SK-N-SH (cell line): Measurements from ENCODE around the gene SPRED2. TPM values are rescaled to one million over a fixed set of nuclear protein-coding genes. Genes with fewer than 3 reads are reported as not detected.

Experiments used
- CTCF ChIA-PET: fragments of 300-600, 350-600 bp; formaldehyde crosslinking; extraction: SDS; loops from one replicate; lab custom pipeline; 2021; lab: Yijun Ruan, JAX
- POLR2A ChIA-PET: fragments of 350-600 bp; sonication (Branson Sonifier 250); formaldehyde crosslinking; extraction: SDS; loops from one replicate; lab custom pipeline; 2020; ENCODE audit warnings: antibody characterized with exemption, inconsistent platforms; lab: Yijun Ruan, JAX
- DNase-seq: peaks from one replicate; pipeline ENCODE4 v3.0.0; 2012
- H2AFZ ChIP-seq: fragments of 200-600 bp; sonication (generic); 2 replicates; pipeline ENCODE4 v1.8.1; 2016; ENCODE audit warnings: antibody characterized with exemption, mild to moderate bottlenecking, low read depth
- H3F3A ChIP-seq: fragments of 200-600 bp; sonication (generic); replicated peaks from 2 replicates; pipeline ENCODE3; 2016; ENCODE audit warnings: antibody characterized with exemption, mild to moderate bottlenecking; ENCODE audit not compliant: insufficient read depth
- H3K27ac ChIP-seq, 2 experiments: fragments of 200-500 bp in 1 of 2; fragments of 200-600 bp in 1 of 2; sonication (Bioruptor generic) in 1 of 2; sonication (generic), shearing (Covaris generic) in 1 of 2; 2 replicates each; pipeline versions ENCODE4 v1.5.1 to v1.6.1; 2014 to 2016; ENCODE audit warnings: low read depth in 2 of 2, inconsistent platforms in 1 of 2, low read length in 1 of 2, mild to moderate bottlenecking in 1 of 2, mixed read lengths in 1 of 2
- H3K27me3 ChIP-seq: fragments of 200-600 bp; sonication (generic), shearing (Covaris generic); 2 replicates; pipeline ENCODE4 v1.6.1; 2016; ENCODE audit warnings: mixed run types; ENCODE audit not compliant: insufficient read depth
- H3K36me3 ChIP-seq, 2 experiments: fragments of 200-500 bp in 1 of 2; fragments of 200-600 bp in 1 of 2; sonication (Bioruptor generic) in 1 of 2; sonication (generic) in 1 of 2; replicated peaks in 1 of 2; 2 replicates each; pipeline versions ENCODE3 to v1.5.1; 2014 to 2016; ENCODE audit warnings: low read length in 1 of 2, mild to moderate bottlenecking in 1 of 2; ENCODE audit not compliant: insufficient read depth in 2 of 2, control insufficient read depth in 1 of 2
- H3K4me1 ChIP-seq, 2 experiments: fragments of 200-500 bp in 1 of 2; fragments of 200-600 bp in 1 of 2; sonication (Bioruptor generic) in 1 of 2; sonication (generic), shearing (Covaris generic) in 1 of 2; 2 replicates each; pipeline versions ENCODE4 v1.5.1 to v1.6.1; 2014 to 2016; ENCODE audit warnings: low read depth in 1 of 2, low read length in 1 of 2, mixed run types in 1 of 2; ENCODE audit not compliant: insufficient read depth in 2 of 2, control insufficient read depth in 1 of 2
- H3K4me2 ChIP-seq: fragments of 200-600 bp; sonication (generic), shearing (Covaris generic); 2 replicates; pipeline ENCODE4 v1.6.1; 2017; ENCODE audit warnings: mixed run types
- H3K4me3 ChIP-seq, 2 experiments: fragments of 200-500 bp in 1 of 2; fragments of 200-600 bp in 1 of 2; sonication (Bioruptor generic) in 1 of 2; sonication (generic), shearing (Covaris generic) in 1 of 2; 2 replicates each; pipeline versions ENCODE4 v1.5.1 to v1.8.1; 2014 to 2016; ENCODE audit warnings: low read depth in 2 of 2, inconsistent platforms in 1 of 2, low read length in 1 of 2, mild to moderate bottlenecking in 1 of 2, mixed read lengths in 1 of 2, moderate library complexity in 1 of 2
- H3K79me2 ChIP-seq: fragments of 200-600 bp; sonication (generic); 2 replicates; pipeline ENCODE4 v1.8.1; 2017; ENCODE audit warnings: mild to moderate bottlenecking; ENCODE audit not compliant: insufficient read depth
- H3K9ac ChIP-seq: fragments of 200-600 bp; sonication (generic); 2 replicates; pipeline ENCODE4 v1.6.1; 2017; ENCODE audit warnings: mixed run types
- H3K9me2 ChIP-seq: fragments of 200-600 bp; sonication (generic); 2 replicates; pipeline ENCODE4 v1.6.1; 2017; ENCODE audit warnings: mixed run types
- H3K9me3 ChIP-seq: fragments of 200-600 bp; sonication (generic); 2 replicates; pipeline ENCODE4 v1.6.1; 2017; ENCODE audit warnings: mixed run types, mild to moderate bottlenecking, moderate library complexity
- H4K20me1 ChIP-seq: fragments of 200-600 bp; sonication (generic); 2 replicates; pipeline ENCODE4 v1.6.1; 2017; ENCODE audit warnings: mild to moderate bottlenecking, mixed run types; ENCODE audit not compliant: insufficient read depth
- CHD2 ChIP-seq: fragments of 150-350 bp; IDR thresholded peaks from 2 replicates; pipeline ENCODE4 v1.6.1; 2018; ENCODE audit warnings: low read length; ENCODE audit not compliant: partially characterized antibody
- ELF1 ChIP-seq: IDR thresholded peaks from 2 replicates; pipeline ENCODE4 v1.4.0; 2012
- EP300 ChIP-seq, 2 experiments: IDR thresholded peaks; 2 replicates each; pipeline versions ENCODE4 v1.4.0 to v1.6.1; 2012; ENCODE audit warnings: borderline replicate concordance in 1 of 2, low read depth in 1 of 2, low read length in 1 of 2
- EZH2phosphoT487 ChIP-seq: fragments of 200-600 bp; sonication (generic); IDR thresholded peaks from 2 replicates; pipeline ENCODE4 v1.6.1; 2017; ENCODE audit warnings: low read depth, mixed run types, mild to moderate bottlenecking, antibody characterized with exemption, moderate library complexity, borderline replicate concordance
- FOSL2 ChIP-seq: IDR thresholded peaks from 2 replicates; pipeline ENCODE4 v1.4.0; 2012; ENCODE audit warnings: low read depth, mild to moderate bottlenecking, moderate library complexity, borderline replicate concordance
- NFIC ChIP-seq: IDR thresholded peaks from 2 replicates; pipeline ENCODE4 v1.4.0; 2012; ENCODE audit warnings: borderline replicate concordance
- NRF1 ChIP-seq: IDR thresholded peaks from 2 replicates; pipeline ENCODE4 v1.6.1; 2012; ENCODE audit warnings: low read depth, mild to moderate bottlenecking, low read length
- RCOR1 ChIP-seq: fragments of 150-350 bp; IDR thresholded peaks from 2 replicates; pipeline ENCODE4 v1.6.1; 2017; ENCODE audit warnings: antibody characterized with exemption, low read length
- RFX5 ChIP-seq: IDR thresholded peaks from 2 replicates; pipeline ENCODE4 v1.6.1; 2012; ENCODE audit warnings: mild to moderate bottlenecking, improper control_type of control experiment, low read length
- SIN3A ChIP-seq: IDR thresholded peaks from 2 replicates; pipeline ENCODE4 v1.6.1; 2012; ENCODE audit warnings: low read depth, mild to moderate bottlenecking, low read length, moderate library complexity, borderline replicate concordance
- WGBS: methylation state at CpG from one replicate; pipeline ENCODE4 v1.1.6; 2017; ENCODE audit warnings: low lambda C conversion rate; 5-methylcytosine and 5-hydroxymethylcytosine counted together
- polyA plus RNA-seq, 3 experiments: library from polyadenylated mRNA; depleted of rRNA; stranded (reverse); fragments of >200 nt; gene quantifications; 2 replicates each; pipeline ENCODE4 v1.2.3, GENCODE V29; 2012
- TF ChIP-seq, protein P1 (sequence below): IDR thresholded peaks from 2 replicates; pipeline ENCODE4 v1.4.0; 2012; ENCODE audit warnings: low read depth
- TF ChIP-seq, protein P2 (sequence below): fragments of 150-350 bp; IDR thresholded peaks from 2 replicates; pipeline ENCODE4 v1.6.1; 2017; ENCODE audit warnings: antibody characterized with exemption, low read length, low read depth, borderline replicate concordance
- TF ChIP-seq, protein P3 (sequence below): IDR thresholded peaks from 2 replicates; pipeline ENCODE4 v1.6.1; 2012; ENCODE audit warnings: mild to moderate bottlenecking, low read depth, low read length, moderate library complexity
- TF ChIP-seq, protein P4 (sequence below): IDR thresholded peaks from 2 replicates; pipeline ENCODE4; 2012
- TF ChIP-seq, protein P5 (sequence below): fragments of 200-600 bp; sonication (generic); IDR thresholded peaks from 2 replicates; pipeline ENCODE4 v1.6.1; 2017; ENCODE audit warnings: antibody characterized with exemption, mild to moderate bottlenecking, moderate library complexity

Gene SPRED2
- polyA plus RNA-seq, 1 of the 3 experiments (the other 2 are of a cell fraction) = 21.9 TPM

DNA sequence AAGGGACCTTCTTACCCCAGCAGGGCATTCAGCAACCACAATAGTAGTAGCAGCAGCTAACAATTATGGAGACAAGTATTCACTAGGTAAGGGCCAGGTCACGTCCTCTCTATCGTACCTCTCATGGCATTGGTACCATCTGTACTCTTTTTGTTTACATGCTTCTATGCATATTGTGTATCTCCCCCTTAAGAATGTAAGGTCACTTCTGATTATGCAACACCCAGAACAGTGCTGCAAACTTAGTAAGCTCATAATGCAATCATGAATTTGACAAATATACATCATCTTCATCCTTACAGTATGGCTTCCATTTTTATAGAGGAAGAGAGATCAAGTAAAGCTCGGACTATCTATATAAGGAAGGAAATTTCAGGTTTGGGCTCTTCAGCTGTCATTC, 46.1 kb downstream of the SPRED2 start:
- TF ChIP-seq, protein P1, sequence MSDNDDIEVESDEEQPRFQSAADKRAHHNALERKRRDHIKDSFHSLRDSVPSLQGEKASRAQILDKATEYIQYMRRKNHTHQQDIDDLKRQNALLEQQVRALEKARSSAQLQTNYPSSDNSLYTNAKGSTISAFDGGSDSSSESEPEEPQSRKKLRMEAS = no peak
- TF ChIP-seq RCOR1 (no peak), CHD2 (no peak), SIN3A (no peak), ELF1 (no peak), EP300 (IDR thresholded peaks at IDR 0.05; ENCODE audit: borderline replicate concordance in 1 of 2, low read depth in 1 of 2, low read length in 1 of 2) (no peak), RFX5 (no peak), FOSL2 (no peak)
- TF ChIP-seq, protein P2, sequence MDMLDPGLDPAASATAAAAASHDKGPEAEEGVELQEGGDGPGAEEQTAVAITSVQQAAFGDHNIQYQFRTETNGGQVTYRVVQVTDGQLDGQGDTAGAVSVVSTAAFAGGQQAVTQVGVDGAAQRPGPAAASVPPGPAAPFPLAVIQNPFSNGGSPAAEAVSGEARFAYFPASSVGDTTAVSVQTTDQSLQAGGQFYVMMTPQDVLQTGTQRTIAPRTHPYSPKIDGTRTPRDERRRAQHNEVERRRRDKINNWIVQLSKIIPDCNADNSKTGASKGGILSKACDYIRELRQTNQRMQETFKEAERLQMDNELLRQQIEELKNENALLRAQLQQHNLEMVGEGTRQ = no peak
- TF ChIP-seq, all 33 proteins: peak for 0
- no peak for DNase-seq
- POLR2A ChIA-PET = no interaction called here

DNA sequence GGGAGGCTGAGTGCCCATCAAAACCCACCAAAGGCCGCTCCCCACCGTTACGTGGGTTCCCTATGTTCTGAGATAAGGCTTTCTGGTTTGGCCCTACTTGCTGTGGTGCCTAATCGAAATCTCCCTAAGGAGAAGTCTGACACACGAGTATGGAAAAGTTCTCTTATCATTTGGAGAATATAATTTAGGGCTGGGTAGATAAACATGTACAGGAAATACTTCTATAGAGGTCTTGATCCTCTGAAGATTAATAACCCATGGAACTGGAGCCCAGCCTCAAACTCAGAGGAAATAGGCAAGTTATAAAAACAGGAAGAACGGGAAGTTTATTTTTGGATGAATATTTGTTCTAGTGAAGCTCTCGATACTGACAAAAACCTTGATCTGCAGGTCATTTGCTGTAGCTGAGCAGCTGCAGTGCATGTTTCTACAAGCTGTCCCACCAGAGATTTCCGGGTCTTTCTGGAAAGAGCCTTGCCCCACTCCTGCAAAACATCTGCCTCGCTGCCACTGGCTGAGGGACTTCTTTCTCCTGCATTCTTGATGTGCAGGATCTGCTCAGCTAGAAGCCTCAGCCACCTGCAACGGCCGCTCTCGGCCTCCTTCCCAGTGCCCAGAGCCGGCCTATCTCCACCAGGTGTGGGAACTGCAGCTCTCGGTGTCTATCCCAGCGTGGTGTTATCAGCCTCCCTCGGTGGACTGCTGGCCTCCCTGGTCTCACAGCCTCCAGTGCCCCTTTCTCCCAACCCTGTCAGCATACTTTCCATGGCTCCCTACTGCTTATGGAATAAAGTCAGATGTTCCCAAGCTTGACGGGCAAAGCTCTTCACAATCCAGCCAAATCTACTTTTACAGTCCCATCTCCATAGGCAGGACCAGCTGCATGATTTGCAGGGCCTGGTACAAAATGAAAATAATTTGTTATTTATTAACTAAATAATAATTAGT, 48.6 kb downstream of the SPRED2 start:
- CTCF ChIA-PET = interaction anchor here (1.3 kb wide), 1 partner anchor 53 kb away, joined by 3 read pairs; no protein-coding TSS in a partner anchor
- 82% methylated on average over 10 of the region's 17 CpGs for WGBS
- H3K27me3 ChIP-seq = no peaks in the 10 kb centered on the region
- peak overlapping the region; percentile 61 for H3K4me2 ChIP-seq
- H3K36me3 ChIP-seq = no peaks in the 10 kb centered on the region
- no peak overlapping the region for H3K9ac ChIP-seq
- POLR2A ChIA-PET = interaction anchor here (0.6 kb wide), 1 partner anchor 1419 kb away, joined by 3 read pairs; no protein-coding TSS in a partner anchor
- H3K4me3 ChIP-seq = peak overlapping the region in 1 of 2 experiments; percentile 18; a peak in 1 of 4 replicates
- peaks cover 88% of the 10 kb centered on the region for H4K20me1 ChIP-seq
- H3K9me2 ChIP-seq = no peaks in the 10 kb centered on the region
- no peaks in the 10 kb centered on the region for H3K9me3 ChIP-seq
- peaks cover 92% of the 10 kb centered on the region for H3K79me2 ChIP-seq
- H3K27ac ChIP-seq = peak overlapping the region; percentile 53 to 75; a peak in 3 of 4 replicates
- H3F3A ChIP-seq = peaks cover 9% of the 10 kb centered on the region
- H2AFZ ChIP-seq = no peak overlapping the region
- peaks cover 23 to 31% of the 10 kb centered on the region in 2 experiments; a peak in 3 of 4 replicates for H3K4me1 ChIP-seq
- DNase-seq = no peak
- TF ChIP-seq, protein P3, sequence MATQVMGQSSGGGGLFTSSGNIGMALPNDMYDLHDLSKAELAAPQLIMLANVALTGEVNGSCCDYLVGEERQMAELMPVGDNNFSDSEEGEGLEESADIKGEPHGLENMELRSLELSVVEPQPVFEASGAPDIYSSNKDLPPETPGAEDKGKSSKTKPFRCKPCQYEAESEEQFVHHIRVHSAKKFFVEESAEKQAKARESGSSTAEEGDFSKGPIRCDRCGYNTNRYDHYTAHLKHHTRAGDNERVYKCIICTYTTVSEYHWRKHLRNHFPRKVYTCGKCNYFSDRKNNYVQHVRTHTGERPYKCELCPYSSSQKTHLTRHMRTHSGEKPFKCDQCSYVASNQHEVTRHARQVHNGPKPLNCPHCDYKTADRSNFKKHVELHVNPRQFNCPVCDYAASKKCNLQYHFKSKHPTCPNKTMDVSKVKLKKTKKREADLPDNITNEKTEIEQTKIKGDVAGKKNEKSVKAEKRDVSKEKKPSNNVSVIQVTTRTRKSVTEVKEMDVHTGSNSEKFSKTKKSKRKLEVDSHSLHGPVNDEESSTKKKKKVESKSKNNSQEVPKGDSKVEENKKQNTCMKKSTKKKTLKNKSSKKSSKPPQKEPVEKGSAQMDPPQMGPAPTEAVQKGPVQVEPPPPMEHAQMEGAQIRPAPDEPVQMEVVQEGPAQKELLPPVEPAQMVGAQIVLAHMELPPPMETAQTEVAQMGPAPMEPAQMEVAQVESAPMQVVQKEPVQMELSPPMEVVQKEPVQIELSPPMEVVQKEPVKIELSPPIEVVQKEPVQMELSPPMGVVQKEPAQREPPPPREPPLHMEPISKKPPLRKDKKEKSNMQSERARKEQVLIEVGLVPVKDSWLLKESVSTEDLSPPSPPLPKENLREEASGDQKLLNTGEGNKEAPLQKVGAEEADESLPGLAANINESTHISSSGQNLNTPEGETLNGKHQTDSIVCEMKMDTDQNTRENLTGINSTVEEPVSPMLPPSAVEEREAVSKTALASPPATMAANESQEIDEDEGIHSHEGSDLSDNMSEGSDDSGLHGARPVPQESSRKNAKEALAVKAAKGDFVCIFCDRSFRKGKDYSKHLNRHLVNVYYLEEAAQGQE = no peak
- TF ChIP-seq, protein P2 = no peak
- TF ChIP-seq ELF1 = no peak
- no peak for TF ChIP-seq EZH2phosphoT487
- TF ChIP-seq NFIC = no peak
- TF ChIP-seq, protein P4, sequence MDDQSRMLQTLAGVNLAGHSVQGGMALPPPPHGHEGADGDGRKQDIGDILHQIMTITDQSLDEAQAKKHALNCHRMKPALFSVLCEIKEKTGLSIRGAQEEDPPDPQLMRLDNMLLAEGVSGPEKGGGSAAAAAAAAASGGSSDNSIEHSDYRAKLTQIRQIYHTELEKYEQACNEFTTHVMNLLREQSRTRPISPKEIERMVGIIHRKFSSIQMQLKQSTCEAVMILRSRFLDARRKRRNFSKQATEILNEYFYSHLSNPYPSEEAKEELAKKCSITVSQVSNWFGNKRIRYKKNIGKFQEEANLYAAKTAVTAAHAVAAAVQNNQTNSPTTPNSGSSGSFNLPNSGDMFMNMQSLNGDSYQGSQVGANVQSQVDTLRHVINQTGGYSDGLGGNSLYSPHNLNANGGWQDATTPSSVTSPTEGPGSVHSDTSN = no peak
- TF ChIP-seq, protein P5, sequence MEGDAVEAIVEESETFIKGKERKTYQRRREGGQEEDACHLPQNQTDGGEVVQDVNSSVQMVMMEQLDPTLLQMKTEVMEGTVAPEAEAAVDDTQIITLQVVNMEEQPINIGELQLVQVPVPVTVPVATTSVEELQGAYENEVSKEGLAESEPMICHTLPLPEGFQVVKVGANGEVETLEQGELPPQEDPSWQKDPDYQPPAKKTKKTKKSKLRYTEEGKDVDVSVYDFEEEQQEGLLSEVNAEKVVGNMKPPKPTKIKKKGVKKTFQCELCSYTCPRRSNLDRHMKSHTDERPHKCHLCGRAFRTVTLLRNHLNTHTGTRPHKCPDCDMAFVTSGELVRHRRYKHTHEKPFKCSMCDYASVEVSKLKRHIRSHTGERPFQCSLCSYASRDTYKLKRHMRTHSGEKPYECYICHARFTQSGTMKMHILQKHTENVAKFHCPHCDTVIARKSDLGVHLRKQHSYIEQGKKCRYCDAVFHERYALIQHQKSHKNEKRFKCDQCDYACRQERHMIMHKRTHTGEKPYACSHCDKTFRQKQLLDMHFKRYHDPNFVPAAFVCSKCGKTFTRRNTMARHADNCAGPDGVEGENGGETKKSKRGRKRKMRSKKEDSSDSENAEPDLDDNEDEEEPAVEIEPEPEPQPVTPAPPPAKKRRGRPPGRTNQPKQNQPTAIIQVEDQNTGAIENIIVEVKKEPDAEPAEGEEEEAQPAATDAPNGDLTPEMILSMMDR = no peak
- TF ChIP-seq NRF1 = no peak

More for the DNA sequence above, 46.1 kb downstream of the SPRED2 start:
- Histone ChIP-seq H3K4me3 (no peak overlapping the region), H3K9me3 (no peaks in the 10 kb centered on the region), H2AFZ (no peak overlapping the region), H3K79me2 (peaks cover 94% of the 10 kb centered on the region), H4K20me1 (peaks cover 95% of the 10 kb centered on the region), H3K36me3 (no peaks in the 10 kb centered on the region), H3K9ac (no peak overlapping the region), H3K4me1 (peaks cover 31 to 44% of the 10 kb centered on the region in 2 experiments; a peak in 3 of 4 replicates), H3K27ac (no peak overlapping the region), H3K4me2 (no peak overlapping the region), H3K9me2 (no peaks in the 10 kb centered on the region), H3K27me3 (no peaks in the 10 kb centered on the region), H3F3A (peaks cover 9% of the 10 kb centered on the region)
- 97% methylated on average over 3 of the region's 3 CpGs for WGBS
- CTCF ChIA-PET = interaction anchor here (0.7 to 1.7 kb wide), 5 partner anchors 12 to 37 kb away, joined by 3 to 5 read pairs (median 3); no protein-coding TSS in a partner anchor
